IPS-18a (cell line): ENCODE measurements around the gene DAB2IP.

ENCODE experiments used
- H3K27ac ChIP-seq: one replicate; pipeline ENCODE4 v1.5.1; 2013; ENCODE audit warnings: low read length
- H3K27me3 ChIP-seq: one replicate; pipeline ENCODE4 v1.6.1; 2013; ENCODE audit warnings: mild to moderate bottlenecking, low read length; ENCODE audit not compliant: control insufficient read depth, insufficient read depth
- H3K36me3 ChIP-seq: one replicate; pipeline ENCODE4 v1.6.1; 2013; ENCODE audit warnings: low read depth, low read length; ENCODE audit not compliant: control insufficient read depth
- H3K4me1 ChIP-seq: one replicate; pipeline ENCODE4 v1.6.1; 2013; ENCODE audit warnings: low read depth, low read length; ENCODE audit not compliant: control insufficient read depth
- H3K4me3 ChIP-seq: one replicate; pipeline ENCODE4 v1.5.1; 2013; ENCODE audit warnings: low read length
- H3K9ac ChIP-seq: one replicate; pipeline ENCODE4 v1.6.1; 2013; ENCODE audit warnings: mild to moderate bottlenecking, low read length, moderate library complexity
- H3K9me3 ChIP-seq: one replicate; pipeline ENCODE4 v1.6.1; 2013; ENCODE audit warnings: low read depth, low read length; ENCODE audit not compliant: control insufficient read depth

DAB2IP gene

DNA sequence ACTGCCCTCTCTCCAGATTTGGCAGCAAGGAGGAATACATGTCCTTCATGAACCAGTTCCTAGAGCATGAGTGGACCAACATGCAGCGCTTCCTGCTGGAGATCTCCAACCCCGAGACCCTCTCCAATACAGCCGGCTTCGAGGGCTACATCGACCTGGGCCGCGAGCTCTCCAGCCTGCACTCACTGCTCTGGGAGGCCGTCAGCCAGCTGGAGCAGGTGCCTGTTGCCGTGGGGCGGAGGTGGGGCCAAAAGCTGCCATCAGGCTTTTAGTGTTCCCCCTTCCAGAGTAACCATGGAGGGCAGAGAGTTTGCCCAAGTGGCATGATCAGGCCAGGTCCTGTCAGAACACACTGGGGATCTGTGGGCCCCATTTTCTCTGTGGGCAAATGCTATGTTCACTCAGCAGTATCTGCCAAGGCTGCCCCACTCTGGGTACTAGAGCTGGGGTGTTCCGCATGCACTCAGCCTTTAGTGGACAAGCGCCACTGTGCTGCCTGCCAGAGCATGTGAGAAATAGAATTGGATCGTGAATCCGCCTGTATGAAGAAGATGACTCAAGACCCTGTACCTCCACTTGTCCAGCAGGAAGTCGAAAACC lies 117.1 kb downstream of the DAB2IP start:
- Histone ChIP-seq H3K27me3 (no peaks in the 10 kb centered on the region), H3K9me3 (no peaks in the 10 kb centered on the region), H3K36me3 (peaks cover 33% of the 10 kb centered on the region), H3K4me1 (no peaks in the 10 kb centered on the region), H3K4me3 (no peak overlapping the region), H3K9ac (no peak overlapping the region), H3K27ac (no peak overlapping the region)

- Histone ChIP-seq H3K27me3 (no peaks in the 10 kb centered on the region), H3K36me3 (peaks cover 31% of the 10 kb centered on the region), H3K4me3 (no peak overlapping the region), H3K9me3 (no peaks in the 10 kb centered on the region), H3K9ac (no peak overlapping the region), H3K4me1 (no peaks in the 10 kb centered on the region), H3K27ac (no peak overlapping the region)
These were observed 118.5 kb downstream of the DAB2IP start for GRCh38 chr9:121769939-121770338.

- Histone ChIP-seq H3K36me3 (peaks cover 31% of the 10 kb centered on the region), H3K27ac (no peak overlapping the region), H3K4me3 (no peak overlapping the region)
These were observed 119.2 kb downstream of the DAB2IP start for GRCh38 chr9:121770415-121771273.

DNA sequence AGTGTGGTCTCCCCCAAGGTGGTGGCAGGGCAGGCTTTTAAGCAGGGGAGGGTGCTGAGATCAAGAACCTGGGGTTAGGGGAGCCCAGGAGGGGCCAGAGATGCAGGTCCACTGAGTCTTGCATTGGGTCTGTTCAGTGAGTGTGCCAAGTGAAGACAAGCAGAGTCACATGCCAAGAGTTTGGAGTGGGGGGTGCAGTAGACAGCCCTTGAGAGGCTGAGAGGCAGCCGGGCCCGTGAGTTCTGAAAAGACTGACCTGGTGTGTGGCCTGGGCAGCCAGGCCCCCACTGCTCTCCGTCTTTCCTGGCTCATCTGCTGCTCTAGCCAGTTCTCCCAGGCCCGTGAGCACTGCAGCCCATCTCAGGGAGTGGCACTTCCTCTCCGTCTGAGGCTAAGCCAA lies 120.0 kb downstream of the DAB2IP start:
- H3K9ac ChIP-seq, result no peak overlapping the region
- no peaks in the 10 kb centered on the region for H3K27me3 ChIP-seq
- no peaks in the 10 kb centered on the region for H3K4me1 ChIP-seq
- no peak overlapping the region for H3K4me3 ChIP-seq
- H3K36me3 ChIP-seq, result peaks cover 36% of the 10 kb centered on the region
- no peaks in the 10 kb centered on the region for H3K9me3 ChIP-seq
- no peak overlapping the region for H3K27ac ChIP-seq

More at GRCh38 chr9:121770415-121771273, 119.2 kb downstream of the DAB2IP start:
- Histone ChIP-seq H3K27me3 (no peaks in the 10 kb centered on the region), H3K9me3 (no peaks in the 10 kb centered on the region), H3K9ac (no peak overlapping the region), H3K4me1 (no peaks in the 10 kb centered on the region)

GRCh38 chr9:121771851-121772599 lies 120.6 kb downstream of the DAB2IP start:
- no peak overlapping the region for H3K27ac ChIP-seq
- peaks cover 40% of the 10 kb centered on the region for H3K36me3 ChIP-seq
- no peaks in the 10 kb centered on the region for H3K4me1 ChIP-seq
- no peaks in the 10 kb centered on the region for H3K9me3 ChIP-seq
- no peak overlapping the region for H3K4me3 ChIP-seq
- H3K9ac ChIP-seq, result no peak overlapping the region
- H3K27me3 ChIP-seq, result no peaks in the 10 kb centered on the region

- H3K27ac ChIP-seq, result no peak overlapping the region
- no peaks in the 10 kb centered on the region for H3K9me3 ChIP-seq
- no peaks in the 10 kb centered on the region for H3K4me1 ChIP-seq
- no peak overlapping the region for H3K4me3 ChIP-seq
- peaks cover 47% of the 10 kb centered on the region for H3K36me3 ChIP-seq
- H3K27me3 ChIP-seq, result no peaks in the 10 kb centered on the region
- H3K9ac ChIP-seq, result no peak overlapping the region
These were observed 121.3 kb downstream of the DAB2IP start for GRCh38 chr9:121772600-121773285.

- Histone ChIP-seq H3K36me3 (peaks cover 43% of the 10 kb centered on the region), H3K27me3 (no peaks in the 10 kb centered on the region), H3K27ac (no peak overlapping the region), H3K9ac (no peak overlapping the region), H3K9me3 (no peaks in the 10 kb centered on the region), H3K4me1 (no peaks in the 10 kb centered on the region), H3K4me3 (no peak overlapping the region)
These were observed 122.0 kb downstream of the DAB2IP start for GRCh38 chr9:121773286-121773953.

DNA sequence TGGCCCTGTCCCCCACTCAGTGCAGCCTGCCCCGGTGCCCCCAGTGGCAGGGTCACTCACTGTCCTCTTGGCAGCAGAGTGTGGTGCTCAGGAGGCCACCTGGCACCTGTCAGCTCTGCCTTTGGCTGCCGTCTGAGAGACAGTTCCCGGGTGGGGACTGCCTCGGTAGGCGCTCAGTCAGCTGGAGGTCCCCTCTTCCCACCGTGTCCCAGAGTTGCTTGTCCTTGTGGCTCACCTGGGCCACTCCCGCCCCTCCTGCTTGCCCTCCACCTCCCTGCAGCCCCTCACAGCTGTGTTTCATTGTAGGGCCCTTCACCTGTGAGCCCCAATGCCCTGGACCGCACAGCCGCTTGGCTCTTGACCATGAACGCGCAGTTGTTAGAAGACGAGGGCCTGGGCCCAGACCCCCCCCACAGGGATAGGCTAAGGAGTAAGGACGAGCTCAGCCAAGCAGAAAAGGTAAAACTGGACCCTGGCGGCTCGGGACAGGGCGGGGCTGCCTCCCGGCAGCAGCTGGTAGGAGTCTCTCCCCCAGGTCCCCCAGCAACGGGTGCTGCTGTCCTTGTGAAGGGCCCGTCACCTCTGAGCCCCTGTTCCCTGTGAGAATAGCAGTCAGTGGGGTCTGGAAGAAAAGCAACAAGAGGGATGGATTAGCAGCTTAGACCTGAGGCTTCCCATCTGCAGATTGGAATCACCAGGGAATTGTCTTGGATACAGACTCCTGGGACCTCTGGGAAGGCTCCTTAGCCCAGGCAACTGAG lies 122.7 kb downstream of the DAB2IP start:
- H3K4me3 ChIP-seq, result no peak overlapping the region
- peaks cover 36% of the 10 kb centered on the region for H3K36me3 ChIP-seq
- H3K9ac ChIP-seq, result no peak overlapping the region
- H3K27me3 ChIP-seq, result no peaks in the 10 kb centered on the region
- no peak overlapping the region for H3K27ac ChIP-seq
- no peaks in the 10 kb centered on the region for H3K4me1 ChIP-seq
- H3K9me3 ChIP-seq, result no peaks in the 10 kb centered on the region

GRCh38 chr9:121774715-121775613 lies 123.5 kb downstream of the DAB2IP start:
- H3K9me3 ChIP-seq, result no peaks in the 10 kb centered on the region
- H3K27me3 ChIP-seq, result no peaks in the 10 kb centered on the region
- no peak overlapping the region for H3K27ac ChIP-seq
- no peak overlapping the region for H3K9ac ChIP-seq
- H3K36me3 ChIP-seq, result peaks cover 29% of the 10 kb centered on the region
- no peaks in the 10 kb centered on the region for H3K4me1 ChIP-seq
- H3K4me3 ChIP-seq, result no peak overlapping the region
